HepG2 (cell line): ENCODE data around the gene KRTAP10-10. TPM values are rescaled to one million over a fixed set of nuclear protein-coding genes. Genes with fewer than 3 reads are reported as not detected.
A peak's percentile ranks its signal among the peaks of the same experiment; 100 is the strongest.

ENCODE experiments used
- ARNT ChIP-seq: fragments of 450-650 bp; IDR thresholded peaks from 2 replicates; pipeline ENCODE4 v1.6.1; 2017
- CEBPG ChIP-seq: IDR thresholded peaks from 2 replicates; pipeline ENCODE4 v1.6.1; 2016
- CENPX ChIP-seq: sonication (generic); formaldehyde crosslinking; IDR thresholded peaks from 2 replicates; pipeline ENCODE4 v1.9.0; 2021; ENCODE audit warnings: mild to moderate bottlenecking, missing genetic modification reagents, moderate library complexity
- ELF1 ChIP-seq: sonication (generic); formaldehyde crosslinking; IDR thresholded peaks from 2 replicates; pipeline ENCODE4 v1.4.0; 2020; ENCODE audit warnings: missing genetic modification reagents
- KDM5B ChIP-seq: sonication (generic); formaldehyde crosslinking; IDR thresholded peaks from 2 replicates; pipeline ENCODE4 v1.4.0; 2020; ENCODE audit warnings: missing genetic modification reagents, mild to moderate bottlenecking, borderline replicate concordance
- NCOR1 ChIP-seq: fragments of 200-600 bp; sonication (generic); IDR thresholded peaks from 2 replicates; pipeline ENCODE4 v1.7.0; 2017; ENCODE audit warnings: antibody characterized with exemption, low read length, borderline replicate concordance
- NR2C2 ChIP-seq: sonication (generic); formaldehyde crosslinking; IDR thresholded peaks from 2 replicates; pipeline ENCODE4 v1.4.0; 2020; ENCODE audit warnings: missing genetic modification reagents, mild to moderate bottlenecking, moderate library complexity, borderline replicate concordance
- RFX1 ChIP-seq: fragments of 450-650 bp; IDR thresholded peaks from 2 replicates; pipeline ENCODE4 v1.6.1; 2017
- RFXANK ChIP-seq: IDR thresholded peaks from 2 replicates; pipeline ENCODE4 v1.6.1; 2016
- RORA ChIP-seq: sonication (generic); formaldehyde crosslinking; IDR thresholded peaks from 2 replicates; pipeline ENCODE4 v1.5.0; 2020; ENCODE audit warnings: mild to moderate bottlenecking, missing genetic modification reagents, moderate library complexity
- SOX13 ChIP-seq, 3 experiments: fragments of 450-650 bp in 1 of 3; sonication (generic) in 1 of 3; formaldehyde crosslinking in 1 of 3; IDR thresholded peaks in 2 of 3; conservative IDR thresholded peaks in 1 of 3; 2 replicates each; pipeline versions ENCODE4 v1.5.0 to v1.6.1; 2016 to 2020; ENCODE audit warnings: antibody characterized with exemption in 1 of 3, mild to moderate bottlenecking in 1 of 3, missing compliant biosample characterization in 1 of 3, missing genetic modification reagents in 1 of 3, moderate library complexity in 1 of 3
- SUZ12 ChIP-seq: fragments of 150-350 bp; IDR thresholded peaks from 2 replicates; pipeline ENCODE4 v1.6.1; 2014; ENCODE audit warnings: low read depth, low read length
- ZBTB42 ChIP-seq: sonication (generic); formaldehyde crosslinking; IDR thresholded peaks from 2 replicates; pipeline ENCODE4 v1.5.0; 2020; ENCODE audit warnings: mild to moderate bottlenecking, missing genetic modification reagents
- ZMYM3 ChIP-seq: sonication (generic); formaldehyde crosslinking; IDR thresholded peaks from 2 replicates; pipeline ENCODE4 v1.5.1; 2020; ENCODE audit warnings: mild to moderate bottlenecking, missing genetic modification reagents
- ZNF17 ChIP-seq: sonication (generic); formaldehyde crosslinking; IDR thresholded peaks from 2 replicates; pipeline ENCODE4 v1.5.0; 2020; ENCODE audit warnings: mild to moderate bottlenecking, missing genetic modification reagents
- ZNF564 ChIP-seq: sonication (generic); formaldehyde crosslinking; IDR thresholded peaks from 2 replicates; pipeline ENCODE4 v1.8.1; 2023; ENCODE audit warnings: mild to moderate bottlenecking, missing genetic modification reagents
- ZNF569 ChIP-seq: sonication (generic); formaldehyde crosslinking; IDR thresholded peaks from 2 replicates; pipeline ENCODE4 v1.5.0; 2020; ENCODE audit warnings: mild to moderate bottlenecking, missing genetic modification reagents, moderate library complexity, borderline replicate concordance
- polyA plus RNA-seq, 8 experiments: library from polyadenylated mRNA; depleted of rRNA in 3 of 8; stranded (reverse) in 7 of 8; unstranded in 1 of 8; fragments of >200 nt; fragmentation: Illumina TruSeq in 4 of 8; extraction: Trizol in 4 of 8; gene quantifications; 2 replicates each; pipeline versions ENCODE4 v1.2.1 to v1.2.3, GENCODE V29; 2011 to 2016; ENCODE audit warnings: low read depth in 4 of 8, missing spikeins in 1 of 8, mixed read lengths in 1 of 8; ENCODE audit not compliant: insufficient read depth in 1 of 8
- total RNA-seq, 5 experiments: library from RNA; depleted of rRNA; stranded (reverse); fragments of >200 nt; fragmentation: Illumina TruSeq; extraction: Trizol; gene quantifications; 2 replicates each; pipeline ENCODE4 v1.2.3, GENCODE V29; 2016; ENCODE audit warnings: low read depth in 1 of 5
- TF ChIP-seq, protein P1 (sequence below): sonication (generic); formaldehyde crosslinking; IDR thresholded peaks from 2 replicates; pipeline ENCODE4 v1.5.1; 2020; ENCODE audit warnings: mild to moderate bottlenecking, moderate library complexity, missing genetic modification reagents
- TF ChIP-seq, protein P2 (sequence below): IDR thresholded peaks from 2 replicates; pipeline ENCODE4 v1.6.1; 2016
- TF ChIP-seq, protein P3 (sequence below): IDR thresholded peaks from 2 replicates; pipeline ENCODE4 v1.6.1; 2016
- TF ChIP-seq, protein P4 (sequence below): sonication (generic); formaldehyde crosslinking; IDR thresholded peaks from 2 replicates; pipeline ENCODE4 v1.4.0; 2020; ENCODE audit warnings: low read depth, mild to moderate bottlenecking, missing genetic modification reagents
- TF ChIP-seq, protein P5 (sequence below): sonication (generic); formaldehyde crosslinking; IDR thresholded peaks from 2 replicates; pipeline ENCODE4 v1.4.0; 2020; ENCODE audit warnings: mild to moderate bottlenecking, missing genetic modification reagents, borderline replicate concordance

Gene KRTAP10-10
- total and polyA plus RNA-seq, 2 of the 13 experiments (the other 11 are each of a cell fraction or from before 2014, with no cell fraction given), result not detected

DNA sequence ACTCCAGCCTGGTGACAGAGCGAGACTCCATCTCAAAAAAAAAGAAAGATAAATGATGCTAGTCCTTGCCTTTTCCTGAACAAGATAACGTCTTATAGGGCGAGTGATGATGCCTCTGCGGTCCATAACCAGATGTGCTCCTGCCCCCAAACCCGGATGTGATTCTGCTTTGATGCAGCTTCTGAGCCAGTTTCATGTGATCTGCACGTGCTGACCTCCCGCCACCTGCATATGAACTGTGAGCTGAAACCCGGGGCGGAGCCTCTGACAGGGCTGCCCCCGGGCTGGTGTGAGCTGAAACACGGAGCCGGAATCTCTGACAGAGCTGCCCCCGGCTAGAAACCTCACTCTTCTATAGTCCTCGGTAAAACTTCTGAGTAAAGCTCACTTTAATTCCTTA, 16.0 kb downstream of the KRTAP10-10 start (continued):
- TF ChIP-seq, protein P1, sequence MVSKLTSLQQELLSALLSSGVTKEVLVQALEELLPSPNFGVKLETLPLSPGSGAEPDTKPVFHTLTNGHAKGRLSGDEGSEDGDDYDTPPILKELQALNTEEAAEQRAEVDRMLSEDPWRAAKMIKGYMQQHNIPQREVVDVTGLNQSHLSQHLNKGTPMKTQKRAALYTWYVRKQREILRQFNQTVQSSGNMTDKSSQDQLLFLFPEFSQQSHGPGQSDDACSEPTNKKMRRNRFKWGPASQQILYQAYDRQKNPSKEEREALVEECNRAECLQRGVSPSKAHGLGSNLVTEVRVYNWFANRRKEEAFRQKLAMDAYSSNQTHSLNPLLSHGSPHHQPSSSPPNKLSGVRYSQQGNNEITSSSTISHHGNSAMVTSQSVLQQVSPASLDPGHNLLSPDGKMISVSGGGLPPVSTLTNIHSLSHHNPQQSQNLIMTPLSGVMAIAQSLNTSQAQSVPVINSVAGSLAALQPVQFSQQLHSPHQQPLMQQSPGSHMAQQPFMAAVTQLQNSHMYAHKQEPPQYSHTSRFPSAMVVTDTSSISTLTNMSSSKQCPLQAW, result no peak
- TF ChIP-seq NCOR1 (no peak), SOX13 (IDR thresholded peaks at IDR 0.05) (no peak), SOX13 (CRISPR knock-in tag; conservative IDR thresholded peaks at IDR 0.05 in 1 of 2, IDR thresholded peaks at IDR 0.05 in 1 of 2) (no peak), SUZ12 (no peak), KDM5B (CRISPR knock-in tag) (no peak), NR2C2 (CRISPR knock-in tag) (0 out of 2 replicates have a peak, but pooled peaks have one; percentile 22), RFX1 (no peak), ZMYM3 (CRISPR knock-in tag) (no peak), CEBPG (CRISPR knock-in tag) (no peak), ZBTB42 (CRISPR knock-in tag) (no peak), ZNF564 (CRISPR knock-in tag) (no peak), ELF1 (CRISPR knock-in tag) (no peak), CENPX (CRISPR knock-in tag) (no peak), ZNF569 (CRISPR knock-in tag) (no peak), RORA (no peak), ARNT (no peak), ZNF17 (CRISPR knock-in tag) (no peak), RFXANK (CRISPR knock-in tag) (no peak)
- TF ChIP-seq, protein P2, sequence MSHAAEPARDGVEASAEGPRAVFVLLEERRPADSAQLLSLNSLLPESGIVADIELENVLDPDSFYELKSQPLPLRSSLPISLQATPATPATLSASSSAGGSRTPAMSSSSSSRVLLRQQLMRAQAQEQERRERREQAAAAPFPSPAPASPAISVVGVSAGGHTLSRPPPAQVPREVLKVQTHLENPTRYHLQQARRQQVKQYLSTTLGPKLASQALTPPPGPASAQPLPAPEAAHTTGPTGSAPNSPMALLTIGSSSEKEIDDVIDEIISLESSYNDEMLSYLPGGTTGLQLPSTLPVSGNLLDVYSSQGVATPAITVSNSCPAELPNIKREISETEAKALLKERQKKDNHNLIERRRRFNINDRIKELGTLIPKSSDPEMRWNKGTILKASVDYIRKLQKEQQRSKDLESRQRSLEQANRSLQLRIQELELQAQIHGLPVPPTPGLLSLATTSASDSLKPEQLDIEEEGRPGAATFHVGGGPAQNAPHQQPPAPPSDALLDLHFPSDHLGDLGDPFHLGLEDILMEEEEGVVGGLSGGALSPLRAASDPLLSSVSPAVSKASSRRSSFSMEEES (CRISPR knock-in tag), result 0 out of 2 replicates have a peak, but pooled peaks have one; percentile 46
- TF ChIP-seq, protein P3, sequence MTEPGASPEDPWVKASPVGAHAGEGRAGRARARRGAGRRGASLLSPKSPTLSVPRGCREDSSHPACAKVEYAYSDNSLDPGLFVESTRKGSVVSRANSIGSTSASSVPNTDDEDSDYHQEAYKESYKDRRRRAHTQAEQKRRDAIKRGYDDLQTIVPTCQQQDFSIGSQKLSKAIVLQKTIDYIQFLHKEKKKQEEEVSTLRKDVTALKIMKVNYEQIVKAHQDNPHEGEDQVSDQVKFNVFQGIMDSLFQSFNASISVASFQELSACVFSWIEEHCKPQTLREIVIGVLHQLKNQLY (CRISPR knock-in tag), result peak; percentile 50; the same call in 1 of the 2 replicates
- TF ChIP-seq, protein P4, sequence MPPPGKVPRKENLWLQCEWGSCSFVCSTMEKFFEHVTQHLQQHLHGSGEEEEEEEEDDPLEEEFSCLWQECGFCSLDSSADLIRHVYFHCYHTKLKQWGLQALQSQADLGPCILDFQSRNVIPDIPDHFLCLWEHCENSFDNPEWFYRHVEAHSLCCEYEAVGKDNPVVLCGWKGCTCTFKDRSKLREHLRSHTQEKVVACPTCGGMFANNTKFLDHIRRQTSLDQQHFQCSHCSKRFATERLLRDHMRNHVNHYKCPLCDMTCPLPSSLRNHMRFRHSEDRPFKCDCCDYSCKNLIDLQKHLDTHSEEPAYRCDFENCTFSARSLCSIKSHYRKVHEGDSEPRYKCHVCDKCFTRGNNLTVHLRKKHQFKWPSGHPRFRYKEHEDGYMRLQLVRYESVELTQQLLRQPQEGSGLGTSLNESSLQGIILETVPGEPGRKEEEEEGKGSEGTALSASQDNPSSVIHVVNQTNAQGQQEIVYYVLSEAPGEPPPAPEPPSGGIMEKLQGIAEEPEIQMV, result no peak
- TF ChIP-seq, protein P5, sequence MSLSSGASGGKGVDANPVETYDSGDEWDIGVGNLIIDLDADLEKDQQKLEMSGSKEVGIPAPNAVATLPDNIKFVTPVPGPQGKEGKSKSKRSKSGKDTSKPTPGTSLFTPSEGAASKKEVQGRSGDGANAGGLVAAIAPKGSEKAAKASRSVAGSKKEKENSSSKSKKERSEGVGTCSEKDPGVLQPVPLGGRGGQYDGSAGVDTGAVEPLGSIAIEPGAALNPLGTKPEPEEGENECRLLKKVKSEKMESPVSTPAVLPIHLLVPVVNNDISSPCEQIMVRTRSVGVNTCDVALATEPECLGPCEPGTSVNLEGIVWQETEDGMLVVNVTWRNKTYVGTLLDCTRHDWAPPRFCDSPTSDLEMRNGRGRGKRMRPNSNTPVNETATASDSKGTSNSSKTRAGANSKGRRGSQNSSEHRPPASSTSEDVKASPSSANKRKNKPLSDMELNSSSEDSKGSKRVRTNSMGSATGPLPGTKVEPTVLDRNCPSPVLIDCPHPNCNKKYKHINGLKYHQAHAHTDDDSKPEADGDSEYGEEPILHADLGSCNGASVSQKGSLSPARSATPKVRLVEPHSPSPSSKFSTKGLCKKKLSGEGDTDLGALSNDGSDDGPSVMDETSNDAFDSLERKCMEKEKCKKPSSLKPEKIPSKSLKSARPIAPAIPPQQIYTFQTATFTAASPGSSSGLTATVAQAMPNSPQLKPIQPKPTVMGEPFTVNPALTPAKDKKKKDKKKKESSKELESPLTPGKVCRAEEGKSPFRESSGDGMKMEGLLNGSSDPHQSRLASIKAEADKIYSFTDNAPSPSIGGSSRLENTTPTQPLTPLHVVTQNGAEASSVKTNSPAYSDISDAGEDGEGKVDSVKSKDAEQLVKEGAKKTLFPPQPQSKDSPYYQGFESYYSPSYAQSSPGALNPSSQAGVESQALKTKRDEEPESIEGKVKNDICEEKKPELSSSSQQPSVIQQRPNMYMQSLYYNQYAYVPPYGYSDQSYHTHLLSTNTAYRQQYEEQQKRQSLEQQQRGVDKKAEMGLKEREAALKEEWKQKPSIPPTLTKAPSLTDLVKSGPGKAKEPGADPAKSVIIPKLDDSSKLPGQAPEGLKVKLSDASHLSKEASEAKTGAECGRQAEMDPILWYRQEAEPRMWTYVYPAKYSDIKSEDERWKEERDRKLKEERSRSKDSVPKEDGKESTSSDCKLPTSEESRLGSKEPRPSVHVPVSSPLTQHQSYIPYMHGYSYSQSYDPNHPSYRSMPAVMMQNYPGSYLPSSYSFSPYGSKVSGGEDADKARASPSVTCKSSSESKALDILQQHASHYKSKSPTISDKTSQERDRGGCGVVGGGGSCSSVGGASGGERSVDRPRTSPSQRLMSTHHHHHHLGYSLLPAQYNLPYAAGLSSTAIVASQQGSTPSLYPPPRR (CRISPR knock-in tag), result no peak
